ENCODE data around the gene DLG3. TPM values are rescaled to one million over a fixed set of nuclear protein-coding genes. Genes with fewer than 3 reads are reported as not detected.
"Not testable (repeated sequence)": the region's sequence is repeated elsewhere in the genome, so short reads cannot be mapped to it uniquely, and the experiment has no call there.

Gene DLG3
- total RNA-seq: 10 to 100 TPM; 35.1 to 39.0 TPM

GRCh38 chrX:70444326-70444945 lies at the start of gene DLG3:
TSS of gene DLG3 (plus strand) at chrX:70444835. CDS start at chrX:70445202, 367 bp downstream.
- POLR2A ChIA-PET: interaction anchor here (0.5 kb wide), 1 partner anchor 1074 kb away, joined by 3 read pairs; no protein-coding TSS in a partner anchor

DNA sequence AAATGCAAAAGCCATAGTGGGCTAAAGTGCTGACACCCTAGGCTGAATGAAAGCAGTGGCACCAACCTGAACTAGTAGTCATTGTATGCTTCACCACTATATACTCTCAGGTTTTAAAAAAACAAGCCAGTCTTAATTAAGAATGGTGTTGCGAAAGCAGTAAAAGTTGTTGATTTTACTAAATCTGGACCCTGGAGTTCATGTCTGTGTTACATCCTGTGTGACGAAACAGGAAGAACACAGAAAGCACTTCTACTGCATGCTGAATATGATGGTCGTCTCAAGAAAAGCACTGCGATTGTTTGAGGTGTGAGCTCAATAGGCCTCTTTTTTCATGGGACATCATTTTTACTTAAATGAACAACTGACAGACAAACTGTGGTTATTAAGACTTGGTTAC lies 45.7 kb upstream of the DLG3 start:
- ChIA-PET POLR2A (no interaction called here), CTCF (no interaction called here)

More at GRCh38 chrX:70444326-70444945, at the start of gene DLG3:
- CTCF ChIA-PET: interaction anchor here (0.8 to 1.1 kb wide), 2 partner anchors 8 to 9 kb away, joined by 3 to 4 read pairs; no protein-coding TSS in a partner anchor

DNA sequence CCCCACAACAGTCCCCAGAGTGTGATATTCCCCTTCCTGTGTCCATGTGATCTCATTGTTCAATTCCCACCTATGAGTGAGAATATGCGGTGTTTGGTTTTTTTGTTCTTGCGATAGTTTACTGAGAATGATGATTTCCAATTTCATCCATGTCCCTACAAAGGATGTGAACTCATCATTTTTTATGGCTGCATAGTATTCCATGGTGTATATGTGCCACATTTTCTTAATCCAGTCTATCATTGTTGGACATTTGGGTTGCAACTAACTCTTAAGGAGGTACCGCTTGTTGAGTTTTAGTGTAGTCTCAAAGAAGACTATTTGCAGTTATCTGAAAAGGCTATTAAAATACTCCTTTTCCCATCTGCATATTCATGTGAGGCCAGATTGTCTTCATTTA lies 44.5 kb upstream of the DLG3 start:
- CTCF ChIA-PET, POLR2A ChIA-PET: not testable (repeated sequence)

DNA sequence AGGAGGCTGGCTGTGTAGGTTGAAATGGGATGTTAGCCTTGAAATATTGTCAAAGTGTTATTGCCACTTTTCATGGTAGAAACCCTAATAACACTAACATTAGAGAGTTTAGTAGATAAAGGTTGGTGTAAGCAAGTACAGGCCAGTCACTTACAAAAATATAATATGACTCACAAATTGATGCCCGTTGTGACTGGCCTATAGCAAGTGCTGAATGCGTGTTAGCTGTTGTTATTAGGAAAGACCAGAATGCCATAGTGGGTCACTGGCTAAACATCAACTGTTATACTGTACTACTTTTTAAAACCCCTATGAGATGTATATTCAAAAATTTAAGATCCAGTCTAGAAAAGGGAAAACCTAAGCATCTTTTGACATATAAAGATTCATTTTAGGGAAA lies 41.9 kb upstream of the DLG3 start:
- ChIA-PET CTCF (no interaction called here), POLR2A (no interaction called here)

- ChIA-PET POLR2A (no interaction called here), CTCF (no interaction called here)
Observed at GRCh38 chrX:70405003-70405402, 39.6 kb upstream of the DLG3 start.

- CTCF ChIA-PET: no interaction called here
Observed at GRCh38 chrX:70410921-70411320, 33.7 kb upstream of the DLG3 start.

GRCh38 chrX:70411475-70411874 lies 33.2 kb upstream of the DLG3 start:
- CTCF ChIA-PET: no interaction called here
- POLR2A ChIA-PET: no interaction called here

More at GRCh38 chrX:70410921-70411320, 33.7 kb upstream of the DLG3 start:
- POLR2A ChIA-PET: no interaction called here

- CTCF ChIA-PET: no interaction called here
Observed at GRCh38 chrX:70421618-70422017, 23.0 kb upstream of the DLG3 start.

DNA sequence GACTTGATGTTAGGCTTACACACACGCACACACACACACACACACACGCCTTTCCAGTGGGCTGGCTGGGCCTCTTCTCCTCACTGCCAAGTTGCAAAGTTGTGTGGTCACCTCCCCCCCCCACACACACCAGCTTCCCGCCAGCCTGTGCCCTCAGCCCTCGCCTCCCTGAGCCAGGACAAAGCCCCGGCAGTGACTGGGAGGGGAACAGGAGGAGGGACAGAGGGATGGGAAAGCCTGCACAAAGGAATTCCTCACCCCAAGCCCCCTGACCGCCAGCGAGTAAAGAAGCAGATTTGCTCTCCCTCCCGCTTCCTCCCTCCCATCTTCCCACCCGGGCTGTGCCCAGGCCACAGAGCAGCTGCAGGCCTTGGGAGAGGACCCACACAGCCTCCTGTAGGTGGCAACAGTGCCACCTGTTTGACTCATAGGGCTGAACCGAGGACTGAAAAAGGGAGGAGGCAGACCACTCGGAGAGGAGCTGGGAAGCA lies 21.7 kb upstream of the DLG3 start, which contains the start of gene GDPD2:
TSS of gene GDPD2 (plus strand) at position 464 of the 491 bp plus-strand sequence. CDS start 1,671 bp downstream, outside the sequence.
- CTCF ChIA-PET: interaction anchor here (0.9 kb wide), 1 partner anchor 11 kb away, joined by 3 read pairs; no protein-coding TSS in a partner anchor
- POLR2A ChIA-PET: no interaction called here

More at GRCh38 chrX:70421618-70422017, 23.0 kb upstream of the DLG3 start:
- POLR2A ChIA-PET: no interaction called here

- CTCF ChIA-PET: no interaction called here
Observed at GRCh38 chrX:70423936-70424675, 20.5 kb upstream of the DLG3 start.

GRCh38 chrX:70424801-70425200 lies 19.8 kb upstream of the DLG3 start:
- ChIA-PET POLR2A (interaction anchor here (0.8 kb wide), 1 partner anchor 153 kb away, joined by 6 read pairs; no protein-coding TSS in a partner anchor), CTCF (interaction anchor here (0.5 kb wide), 1 partner anchor 1341 kb away, joined by 3 read pairs; no protein-coding TSS in a partner anchor)

More at GRCh38 chrX:70423936-70424675, 20.5 kb upstream of the DLG3 start:
- POLR2A ChIA-PET: no interaction called here

DNA sequence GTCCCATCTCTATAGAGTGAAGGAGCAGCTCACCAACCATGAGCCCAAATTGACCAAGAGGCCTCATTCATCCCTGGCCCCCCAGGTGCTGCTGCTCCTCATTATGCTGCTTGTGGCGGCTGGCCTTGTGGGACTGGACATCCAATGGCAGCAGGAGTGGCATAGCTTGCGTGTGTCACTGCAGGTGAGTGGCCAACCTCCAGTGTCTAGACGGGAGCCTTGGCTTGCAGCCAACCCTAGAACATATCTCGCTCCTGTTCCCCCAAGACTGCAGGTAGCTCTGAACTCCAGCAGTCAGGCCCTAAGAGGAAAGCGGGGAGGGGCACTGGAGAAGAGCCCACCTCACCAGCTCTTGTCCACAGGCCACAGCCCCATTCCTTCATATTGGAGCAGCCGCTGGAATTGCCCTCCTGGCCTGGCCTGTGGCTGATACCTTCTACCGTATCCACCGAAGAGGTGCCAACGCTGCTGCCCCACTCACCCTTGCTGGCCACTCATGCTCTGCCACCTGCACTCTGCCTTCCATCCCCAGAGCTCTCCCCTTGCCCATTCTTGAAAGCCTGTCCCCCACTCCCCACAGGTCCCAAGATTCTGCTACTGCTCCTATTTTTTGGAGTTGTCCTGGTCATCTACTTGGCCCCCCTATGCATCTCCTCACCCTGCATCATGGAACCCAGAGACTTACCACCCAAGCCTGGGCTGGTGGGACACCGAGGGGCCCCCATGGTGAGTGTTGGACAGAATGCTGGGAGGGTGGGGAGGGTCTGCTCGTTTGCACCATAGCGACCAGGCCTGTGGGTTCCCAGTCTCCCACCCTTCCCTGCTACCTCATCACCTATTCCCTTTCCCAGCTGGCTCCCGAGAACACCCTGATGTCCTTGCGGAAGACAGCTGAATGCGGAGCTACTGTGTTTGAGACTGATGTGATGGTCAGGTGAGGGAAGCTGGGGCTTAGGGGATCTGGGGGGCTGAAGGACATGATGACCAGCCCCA lies 18.1 kb upstream of the DLG3 start:
- POLR2A ChIA-PET: no interaction called here
- CTCF ChIA-PET: no interaction called here

- ChIA-PET CTCF (no interaction called here), POLR2A (no interaction called here)
Observed at GRCh38 chrX:70427365-70427764, 17.3 kb upstream of the DLG3 start.

- CTCF ChIA-PET: no interaction called here
- POLR2A ChIA-PET: no interaction called here
Observed at GRCh38 chrX:70429759-70430158, 14.9 kb upstream of the DLG3 start.

DNA sequence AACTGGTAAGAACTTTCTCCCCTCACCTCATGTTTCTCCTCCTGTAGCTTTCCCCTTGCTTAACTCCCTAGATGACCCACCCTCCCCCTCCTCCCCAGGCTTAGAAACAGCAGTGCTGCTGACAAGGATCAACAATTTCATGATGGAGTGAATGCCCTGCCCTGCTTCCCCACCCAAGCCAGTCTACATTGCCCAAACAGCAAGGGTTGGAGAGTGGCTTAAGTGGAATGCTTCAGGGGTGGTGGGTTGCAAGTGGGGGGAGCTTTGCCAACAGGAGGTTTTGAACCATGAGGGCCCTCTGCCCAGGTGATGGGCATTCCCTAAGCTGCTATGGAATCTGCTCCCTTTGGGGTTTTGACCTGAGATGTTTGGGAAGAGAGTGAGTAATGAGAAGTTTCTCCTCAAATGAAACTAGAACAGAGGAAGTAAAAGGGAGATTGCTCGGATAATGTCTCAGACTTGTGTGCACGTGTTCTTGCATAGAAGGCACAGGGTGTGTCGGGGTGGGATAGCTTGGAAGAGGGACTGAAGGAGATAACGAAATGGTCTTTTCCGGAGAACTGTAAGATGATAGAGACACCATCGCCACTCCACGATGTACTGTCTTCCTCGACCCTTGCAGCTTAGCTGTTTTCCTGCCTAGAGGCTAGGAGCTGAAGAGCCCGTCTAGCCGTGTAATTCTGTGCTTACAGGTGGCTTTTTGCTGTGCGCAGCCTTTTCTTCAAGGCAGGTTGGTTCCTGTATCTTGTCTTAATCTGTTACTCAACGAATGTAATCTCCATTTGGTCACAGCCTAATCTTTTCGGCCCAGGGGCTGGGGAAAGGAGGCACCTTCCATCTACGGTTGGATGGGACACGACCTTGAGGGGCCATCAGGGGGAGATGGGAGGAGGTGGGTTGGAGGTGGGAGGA lies 11.4 kb upstream of the DLG3 start:
- POLR2A ChIA-PET: interaction anchor here (0.9 kb wide), 1 partner anchor 22 kb away, joined by 3 read pairs; no protein-coding TSS in a partner anchor
- CTCF ChIA-PET: interaction anchor here (1.2 kb wide), 1 partner anchor 10 kb away, joined by 3 read pairs; the partner anchor contains the start of gene GDPD2

DNA sequence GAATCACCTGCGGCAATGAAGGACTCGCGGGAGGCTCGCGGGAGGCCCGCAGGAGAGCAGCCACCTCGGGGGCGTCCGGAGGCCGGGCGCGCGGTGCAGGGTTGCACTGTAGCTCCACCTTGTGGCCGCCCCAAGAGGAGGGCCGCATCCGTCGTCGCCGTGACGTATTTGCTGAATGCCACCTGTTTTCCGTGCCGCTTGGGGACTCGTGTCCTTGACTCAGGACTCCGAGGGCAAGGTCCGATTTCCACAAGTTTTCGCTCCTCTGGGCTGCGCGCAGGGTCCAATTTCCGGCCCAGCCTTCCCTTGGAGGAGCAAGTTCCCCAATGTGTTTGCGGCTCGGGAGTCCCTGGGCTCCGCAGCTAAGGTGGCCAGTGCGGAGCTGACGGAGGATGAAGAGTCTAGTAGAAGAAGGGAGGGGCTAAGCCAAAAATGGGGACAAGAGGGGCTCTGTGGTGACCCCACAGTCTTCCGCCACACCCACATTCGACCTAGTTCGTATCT lies 10.7 kb upstream of the DLG3 start:
- POLR2A ChIA-PET: interaction anchor here (0.9 kb wide), 1 partner anchor 21 kb away, joined by 3 read pairs; no protein-coding TSS in a partner anchor
- CTCF ChIA-PET: interaction anchor here (1.2 kb wide), 1 partner anchor 11 kb away, joined by 3 read pairs; the partner anchor contains the start of gene GDPD2

DNA sequence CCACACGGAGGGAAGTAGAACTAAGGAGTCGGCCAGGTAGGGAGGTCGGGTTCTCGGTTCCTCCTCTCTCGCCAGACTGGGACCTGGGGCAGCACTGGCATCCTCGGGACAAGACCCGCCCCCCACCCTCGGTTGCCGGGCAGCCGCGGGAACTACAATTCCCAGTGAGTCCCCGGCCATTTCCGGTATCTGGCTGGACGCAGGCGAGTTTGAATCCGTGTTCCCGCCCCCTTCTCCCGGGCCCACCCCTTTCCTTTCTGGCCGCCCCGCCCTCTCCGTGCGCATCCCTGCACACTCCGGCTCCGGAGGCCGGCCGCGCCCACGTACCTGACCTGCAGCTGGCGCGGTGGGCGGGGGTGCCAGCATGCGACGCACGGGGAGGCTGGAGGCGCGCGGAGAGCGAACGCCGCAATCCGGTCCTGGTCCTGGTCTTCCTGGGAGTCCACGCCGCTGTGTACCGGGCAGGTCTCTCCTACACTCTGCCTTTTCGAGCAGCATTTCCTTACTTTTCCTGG lies 10.2 kb upstream of the DLG3 start:
- CTCF ChIA-PET: interaction anchor here (1.2 to 1.7 kb wide), 2 partner anchors 11 to 120 kb away, joined by 3 to 4 read pairs; partner anchors contain the start of gene GDPD2
- POLR2A ChIA-PET: interaction anchor here (0.9 kb wide), 1 partner anchor 21 kb away, joined by 3 read pairs; no protein-coding TSS in a partner anchor
